Loucy (cell line): ENCODE results near the gene SDK1.
"Not testable (repeated sequence)": the region's sequence is repeated elsewhere in the genome, so short reads cannot be mapped to it uniquely, and the experiment has no call there.

Experiments used
- CTCF ChIP-seq: fragments of 200-600 bp; sonication (generic); conservative IDR thresholded peaks from 2 replicates; pipeline ENCODE4 v1.5.1; 2014; ENCODE audit warnings: mild to moderate bottlenecking, antibody characterized with exemption, low read length
- EZH2phosphoT487 ChIP-seq: fragments of 200-600 bp; IDR thresholded peaks from 2 replicates; pipeline ENCODE4 v1.6.1; 2018; ENCODE audit warnings: antibody characterized with exemption, mild to moderate bottlenecking, moderate library complexity, borderline replicate concordance

- TF ChIP-seq CTCF, EZH2phosphoT487: not testable (repeated sequence)
Observed at GRCh38 chr7:4314316-4314715, 1013.3 kb downstream of the SDK1 start.
